CD14-positive monocyte (primary cell): ENCODE results near the gene TMEM183A. TPM values are rescaled to one million over a fixed set of nuclear protein-coding genes. Genes with fewer than 3 reads are reported as not detected.

Experiments used
- DNase-seq, 3 donors: peaks; one replicate each; pipeline ENCODE4 v3.0.0-alpha.2; 2011 to 2022
- H2AFZ ChIP-seq: 2 replicates; pipeline ENCODE4 v1.6.0; 2012; ENCODE audit warnings: mild to moderate bottlenecking, low read depth, low read length, inconsistent platforms; ENCODE audit not compliant: insufficient read depth, poor library complexity, severe bottlenecking
- H3K27ac ChIP-seq, 2 donors: 1 replicate in 1 of 2; 2 replicates in 1 of 2; pipeline ENCODE4 v1.5.1; 2012 to 2013; ENCODE audit warnings: low read length in 2 of 2, control low read depth in 1 of 2, inconsistent platforms in 1 of 2, low read depth in 1 of 2, mild to moderate bottlenecking in 1 of 2
- H3K27me3 ChIP-seq, 2 donors: one replicate each; pipeline versions ENCODE4 v1.6.0 to v1.6.1; 2011 to 2013; ENCODE audit warnings: low read length in 2 of 2; ENCODE audit not compliant: control insufficient read depth in 2 of 2, insufficient read depth in 2 of 2
- H3K36me3 ChIP-seq, 2 donors: replicated peaks in 1 of 2; 1 replicate in 1 of 2; 2 replicates in 1 of 2; pipeline versions ENCODE4 v1.5.1 to v1.6.1; 2012 to 2013; ENCODE audit warnings: low read length in 2 of 2, control low read depth in 1 of 2, inconsistent platforms in 1 of 2, mild to moderate bottlenecking in 1 of 2; ENCODE audit not compliant: insufficient read depth in 2 of 2, control insufficient read depth in 1 of 2
- H3K4me1 ChIP-seq, 2 donors: 1 replicate in 1 of 2; 2 replicates in 1 of 2; pipeline versions ENCODE4 v1.5.1 to v1.6.1; 2012 to 2013; ENCODE audit warnings: low read length in 2 of 2, control low read depth in 1 of 2, inconsistent platforms in 1 of 2, mild to moderate bottlenecking in 1 of 2, moderate library complexity in 1 of 2; ENCODE audit not compliant: insufficient read depth in 2 of 2, control insufficient read depth in 1 of 2
- H3K4me2 ChIP-seq: replicated peaks from 2 replicates; pipeline ENCODE3; 2012; ENCODE audit warnings: low read length, moderate library complexity, mild to moderate bottlenecking; ENCODE audit not compliant: poor library complexity, severe bottlenecking; ENCODE audit errors: extremely low read depth
- H3K4me3 ChIP-seq, 3 experiments: fragments of 200-600 bp in 1 of 3; sonication (generic) in 1 of 3; replicated peaks in 1 of 3; 1 replicate in 2 of 3; 2 replicates in 1 of 3; pipeline ENCODE4 v1.5.1; 2011 to 2013; ENCODE audit warnings: low read length in 3 of 3, mild to moderate bottlenecking in 3 of 3, control low read depth in 2 of 3, low read depth in 2 of 3, inconsistent platforms in 1 of 3, moderate library complexity in 1 of 3
- H3K79me2 ChIP-seq: 2 replicates; pipeline ENCODE4 v1.6.0; 2012; ENCODE audit warnings: mild to moderate bottlenecking, control low read depth, inconsistent platforms, low read length, moderate library complexity; ENCODE audit not compliant: insufficient read depth
- H3K9ac ChIP-seq: 2 replicates; pipeline ENCODE4 v1.6.0; 2017; ENCODE audit warnings: low read length, mild to moderate bottlenecking; ENCODE audit not compliant: insufficient read depth, poor library complexity, severe bottlenecking
- H3K9me3 ChIP-seq, 2 donors: replicated peaks in 1 of 2; 1 replicate in 1 of 2; 2 replicates in 1 of 2; pipeline versions ENCODE4 v1.5.1 to v1.6.1; 2012 to 2013; ENCODE audit warnings: low read length in 2 of 2, control low read depth in 1 of 2; ENCODE audit not compliant: control insufficient read depth in 1 of 2, insufficient read depth in 1 of 2
- H4K20me1 ChIP-seq: 2 replicates; pipeline ENCODE4 v1.6.0; 2012; ENCODE audit warnings: mild to moderate bottlenecking, low read length, control low read depth, moderate library complexity; ENCODE audit not compliant: insufficient read depth
- H3K27ac Mint-ChIP-seq, 7 donors: one replicate each; pipeline ENCODE4 v1.8.0; 2020; ENCODE audit warnings: mild to moderate bottlenecking in 7 of 7, mixed read lengths in 7 of 7, moderate library complexity in 6 of 7, inconsistent platforms in 2 of 7
- H3K27me3 Mint-ChIP-seq, 3 donors: one replicate each; pipeline ENCODE4 v1.8.0; 2021 to 2022; ENCODE audit warnings: low read depth in 3 of 3, mild to moderate bottlenecking in 3 of 3, mixed read lengths in 3 of 3, moderate library complexity in 3 of 3, inconsistent platforms in 1 of 3
- H3K36me3 Mint-ChIP-seq, 2 donors: one replicate each; pipeline ENCODE4 v1.8.0; 2020; ENCODE audit warnings: mixed read lengths in 2 of 2, inconsistent platforms in 1 of 2, mild to moderate bottlenecking in 1 of 2
- H3K4me1 Mint-ChIP-seq: one replicate; pipeline ENCODE4 v1.8.0; 2020; ENCODE audit warnings: mild to moderate bottlenecking, mixed read lengths
- H3K4me3 Mint-ChIP-seq, 2 donors: one replicate each; pipeline ENCODE4 v1.8.0; 2020; ENCODE audit warnings: mild to moderate bottlenecking in 2 of 2, mixed read lengths in 2 of 2, moderate library complexity in 1 of 2
- H3K9me3 Mint-ChIP-seq, 7 donors: one replicate each; pipeline ENCODE4 v1.8.0; 2020 to 2022; ENCODE audit warnings: mixed read lengths in 7 of 7, mild to moderate bottlenecking in 6 of 7, moderate library complexity in 6 of 7, inconsistent platforms in 2 of 7
- CTCF ChIP-seq: fragments of 200-600 bp; IDR thresholded peaks from one replicate; pipeline ENCODE4 v1.8.0; 2022; ENCODE audit warnings: antibody characterized with exemption, mild to moderate bottlenecking
- WGBS: methylation state at CpG from one replicate; pipeline ENCODE4 v1.1.5; 2013; ENCODE audit warnings: missing lambda C conversion rate; ENCODE audit not compliant: insufficient coverage; 5-methylcytosine and 5-hydroxymethylcytosine counted together
- intact Hi-C, 2 donors: fragments of 100-400 bp; cut with micrococcal nuclease; formaldehyde crosslinking; loops; one replicate each; pipeline versions ENCODE4 v1.15.0 to v1.15.1; 2023
- polyA plus RNA-seq, 3 donors: library from polyadenylated mRNA; depleted of rRNA in 1 of 3; unstranded in 2 of 3; stranded (reverse) in 1 of 3; fragments of 300-500 nt in 2 of 3; fragments of >200 nt in 1 of 3; fragmentation: Illumina TruSeq in 2 of 3; gene quantifications; 1 replicate in 2 of 3; 2 replicates in 1 of 3; pipeline ENCODE4 v1.2.3, GENCODE V29; 2012 to 2021

Gene TMEM183A
- polyA plus RNA-seq, 3 donors = 60.5 to 84.9 (median 70.0) TPM

- Histone ChIP-seq H3K4me1 (no peaks in the 10 kb centered on the region), H3K4me2 (no peak overlapping the region), H3K27ac (no peak overlapping the region), H2AFZ (no peak overlapping the region), H3K9me3 (no peaks in the 10 kb centered on the region), H3K4me3 (no peak overlapping the region), H4K20me1 (no peaks in the 10 kb centered on the region), H3K79me2 (no peaks in the 10 kb centered on the region), H3K36me3 (no peaks in the 10 kb centered on the region), H3K27me3 (peaks cover 0 to 2% of the 10 kb centered on the region in 2 donors), H3K9ac (no peak overlapping the region)
- Mint-ChIP-seq H3K36me3 (no peaks in the 10 kb centered on the region), H3K4me1 (peaks cover 12% of the 10 kb centered on the region), H3K27me3 (peaks cover 3 to 36% (median 16%) of the 10 kb centered on the region in 3 donors), H3K27ac (peak overlapping the region in 1 of 7 donors; percentile 33), H3K4me3 (peak overlapping the region in 1 of 2 donors; percentile 51), H3K9me3 (no peaks in the 10 kb centered on the region)
- 55% methylated on average over 6 of the region's 9 CpGs for WGBS
- DNase-seq = peak in 1 of 3 donors; percentile 25
- intact Hi-C loops = loop anchor here (2.0 to 5.0 kb wide), 3 partner anchors 179 to 231 kb away; no protein-coding TSS in a partner anchor
- TF ChIP-seq CTCF = no peak
These were observed 31.1 kb downstream of the TMEM183A start for GRCh38 chr1:203038217-203038741.

- Histone ChIP-seq H3K27ac (no peak overlapping the region), H3K27me3 (peaks cover 0 to 2% of the 10 kb centered on the region in 2 donors), H3K4me1 (no peaks in the 10 kb centered on the region), H3K79me2 (no peaks in the 10 kb centered on the region), H3K9ac (no peak overlapping the region), H2AFZ (no peak overlapping the region), H3K4me3 (no peak overlapping the region), H3K9me3 (no peaks in the 10 kb centered on the region), H3K4me2 (no peak overlapping the region), H3K36me3 (no peaks in the 10 kb centered on the region), H4K20me1 (no peaks in the 10 kb centered on the region)
- WGBS = 72% methylated on average over 17 of the region's 22 CpGs
- Mint-ChIP-seq H3K27ac (no peak overlapping the region), H3K9me3 (no peaks in the 10 kb centered on the region), H3K36me3 (no peaks in the 10 kb centered on the region), H3K4me3 (peak overlapping the region in 1 of 2 donors; percentile 35), H3K4me1 (peaks cover 12% of the 10 kb centered on the region), H3K27me3 (peaks cover 3 to 36% (median 17%) of the 10 kb centered on the region in 3 donors)
- peak; percentile 95 for TF ChIP-seq CTCF
- DNase-seq = peak; percentile 53 to 71 (median 68)
- intact Hi-C loops = loop anchor here (2.0 to 5.0 kb wide), 3 partner anchors 178 to 230 kb away; no protein-coding TSS in a partner anchor
These were observed 31.9 kb downstream of the TMEM183A start for GRCh38 chr1:203038891-203039608.
